ENCODE measurements around the gene ATP6V0E2.

The ATP6V0E2 gene

GRCh38 chr7:149838992-149839408 is 34.8 kb upstream of the ATP6V0E2 start:
- no peak for DNase-seq

GRCh38 chr7:149839933-149840332 is 33.8 kb upstream of the ATP6V0E2 start:
- no peak for DNase-seq

DNA sequence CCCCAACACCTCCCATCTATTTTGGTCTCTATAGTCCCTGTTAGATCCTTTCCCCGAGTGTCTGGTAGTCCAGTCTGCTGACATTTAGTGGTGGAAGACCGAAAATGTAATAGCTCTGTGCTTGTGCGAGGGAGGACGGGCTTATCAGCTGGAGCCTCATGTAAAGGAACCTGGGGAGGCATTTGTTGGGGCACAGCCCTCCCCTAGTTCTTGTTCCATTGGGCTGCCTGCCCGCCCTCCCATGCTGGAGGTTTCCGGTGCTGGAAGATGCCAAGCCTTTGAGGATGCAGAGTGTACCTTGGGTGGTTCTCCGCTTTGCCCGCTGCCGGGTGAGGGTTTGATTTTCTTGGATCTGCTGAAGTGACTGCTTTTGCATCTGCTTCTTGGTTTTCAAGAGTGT is 30.2 kb upstream of the ATP6V0E2 start:
- DNase-seq, result no peak

DNA sequence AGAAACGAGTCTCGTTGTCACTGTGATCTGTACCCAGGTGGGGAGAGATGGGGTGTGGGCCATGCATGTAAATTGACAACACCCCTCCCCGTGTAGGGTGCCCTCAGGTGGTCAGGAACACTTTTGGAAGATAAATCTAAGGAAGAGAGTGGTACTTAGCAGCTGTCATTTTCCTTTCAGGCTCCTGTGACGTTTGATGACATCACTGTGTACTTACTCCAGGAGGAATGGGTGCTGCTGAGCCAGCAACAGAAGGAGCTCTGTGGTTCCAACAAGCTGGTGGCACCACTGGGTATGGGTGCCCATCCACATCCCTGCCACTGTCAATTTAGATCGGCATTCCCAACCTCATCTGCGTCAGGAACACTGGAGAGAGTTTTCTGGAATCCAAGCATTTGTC is 29.3 kb upstream of the ATP6V0E2 start:
- DNase-seq, result no peak

DNA sequence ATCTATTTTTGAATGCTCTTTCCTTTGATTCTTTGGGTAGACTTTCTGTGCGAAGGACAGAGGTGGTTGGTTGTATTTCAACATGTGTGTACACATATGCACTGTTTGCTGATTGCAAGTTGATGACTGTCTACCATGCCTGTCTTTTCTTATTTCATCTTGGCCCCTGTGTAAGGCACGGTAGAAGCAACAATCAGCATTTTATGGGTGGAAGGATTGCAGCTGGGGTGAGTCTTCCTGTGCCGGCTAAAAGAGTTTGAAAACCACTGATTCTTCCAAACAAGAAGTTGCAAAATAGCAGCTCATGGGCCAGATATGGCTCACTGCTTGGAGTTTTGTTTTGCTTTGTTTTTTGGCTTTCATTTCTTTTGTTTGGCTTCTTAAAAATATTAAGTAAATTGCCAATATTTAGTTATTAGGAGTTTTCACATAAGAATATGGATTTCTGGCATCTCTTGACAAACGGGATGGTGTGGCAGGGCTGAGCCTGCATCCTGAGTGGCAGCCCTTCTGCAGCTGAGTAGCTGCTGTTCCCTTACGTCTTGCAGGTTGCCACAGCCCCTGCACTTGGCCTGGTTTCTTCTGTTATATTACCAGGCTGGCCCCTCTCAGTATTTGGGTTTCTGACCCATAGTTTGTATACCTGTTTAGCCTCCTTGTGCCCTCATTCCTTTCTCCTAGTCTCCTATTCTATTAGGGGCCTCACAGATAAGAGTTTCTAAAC is 28.4 kb upstream of the ATP6V0E2 start:
- DNase-seq, result no peak

- no peak for DNase-seq
These were observed 27.7 kb upstream of the ATP6V0E2 start for GRCh38 chr7:149846021-149846420.

- no peak for DNase-seq
These were observed 27.2 kb upstream of the ATP6V0E2 start for GRCh38 chr7:149846436-149847046.

DNA sequence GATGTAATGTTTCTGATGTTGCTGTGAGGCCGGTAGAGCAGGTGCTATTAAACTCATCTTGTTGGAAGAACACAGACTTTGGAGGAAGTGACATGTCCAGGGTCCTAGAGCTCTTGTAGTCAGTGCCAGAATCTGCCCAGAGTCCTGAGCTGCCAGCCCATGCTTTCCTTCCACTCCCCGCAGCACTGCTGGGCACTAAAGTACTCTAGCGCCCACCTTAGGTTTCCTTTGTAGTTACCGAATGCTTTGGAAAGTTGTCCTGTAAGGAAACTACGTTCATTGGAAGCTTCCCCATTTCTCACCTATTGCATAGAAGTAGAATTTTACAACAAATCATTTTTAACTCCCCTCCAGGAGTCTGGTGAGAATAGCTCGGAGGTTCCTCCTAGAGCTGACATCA is 24.6 kb upstream of the ATP6V0E2 start:
- DNase-seq, result no peak

DNA sequence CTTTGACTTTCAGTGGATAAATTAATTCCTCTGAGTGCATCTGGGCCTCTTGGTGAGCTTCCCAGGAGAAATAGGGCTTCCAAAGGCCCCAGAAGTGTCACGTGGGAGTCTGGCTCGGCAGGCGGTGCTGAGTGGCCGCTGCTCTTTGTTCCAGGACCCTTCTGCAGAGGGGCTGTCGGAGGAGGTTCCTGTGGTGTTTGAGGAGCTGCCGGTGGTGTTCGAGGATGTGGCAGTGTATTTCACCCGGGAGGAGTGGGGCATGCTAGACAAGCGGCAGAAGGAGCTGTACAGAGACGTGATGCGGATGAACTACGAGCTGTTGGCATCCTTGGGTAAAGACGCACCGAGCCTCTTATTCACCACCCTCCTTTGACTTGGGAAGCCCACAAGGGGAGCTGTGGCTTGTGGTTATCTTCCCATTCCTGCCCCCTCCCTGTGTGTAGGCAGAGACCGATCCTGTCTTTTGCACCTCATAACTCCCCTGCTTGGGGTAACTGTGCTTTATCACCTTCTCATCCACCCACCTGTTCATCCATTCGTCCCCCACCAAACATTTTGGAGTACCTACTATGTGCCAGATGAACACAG is 23.7 kb upstream of the ATP6V0E2 start:
- DNase-seq, result no peak

GRCh38 chr7:149850716-149851115 is 23.1 kb upstream of the ATP6V0E2 start:
- DNase-seq, result no peak

- no peak for DNase-seq
These were observed 22.3 kb upstream of the ATP6V0E2 start for GRCh38 chr7:149851449-149851848.

- DNase-seq, result no peak
These were observed 20.6 kb upstream of the ATP6V0E2 start for GRCh38 chr7:149853157-149853556.

DNA sequence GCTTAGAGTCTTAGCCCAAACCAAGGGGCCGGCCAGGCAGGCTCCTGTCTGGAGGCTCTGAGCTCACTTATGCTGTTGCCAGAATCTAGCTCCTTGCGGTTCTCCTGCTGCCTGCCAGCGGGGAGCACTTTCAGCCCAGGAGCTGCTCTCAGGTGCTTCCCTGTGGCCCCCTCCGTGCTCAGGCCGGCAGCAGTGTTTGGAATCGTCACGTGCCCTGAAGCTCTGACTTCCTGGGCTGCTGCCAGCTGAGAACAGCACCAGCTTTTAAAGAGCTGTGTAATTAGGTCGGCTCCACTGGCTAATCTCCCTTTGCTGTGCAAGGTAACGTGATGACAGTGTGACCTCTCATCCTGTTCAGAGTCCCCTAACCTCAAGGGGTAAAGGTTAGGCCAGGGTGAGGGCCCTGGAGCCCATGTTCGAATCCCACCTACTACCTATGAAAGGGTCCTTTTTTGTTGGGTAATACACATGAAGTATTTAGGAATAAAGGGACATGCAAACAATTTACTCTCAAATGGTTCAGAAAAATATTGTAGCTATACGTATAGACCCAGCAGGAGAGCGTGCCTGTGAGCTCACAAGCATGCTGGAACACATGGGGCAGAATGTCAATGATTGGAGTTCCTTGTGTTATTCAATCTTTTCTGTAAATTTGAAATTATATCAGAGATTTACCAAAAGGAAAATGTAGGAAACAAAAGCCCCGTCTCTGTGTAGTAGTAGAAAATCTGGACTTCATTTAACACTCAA is 19.0 kb upstream of the ATP6V0E2 start:
- DNase-seq, result peak; percentile 91

DNA sequence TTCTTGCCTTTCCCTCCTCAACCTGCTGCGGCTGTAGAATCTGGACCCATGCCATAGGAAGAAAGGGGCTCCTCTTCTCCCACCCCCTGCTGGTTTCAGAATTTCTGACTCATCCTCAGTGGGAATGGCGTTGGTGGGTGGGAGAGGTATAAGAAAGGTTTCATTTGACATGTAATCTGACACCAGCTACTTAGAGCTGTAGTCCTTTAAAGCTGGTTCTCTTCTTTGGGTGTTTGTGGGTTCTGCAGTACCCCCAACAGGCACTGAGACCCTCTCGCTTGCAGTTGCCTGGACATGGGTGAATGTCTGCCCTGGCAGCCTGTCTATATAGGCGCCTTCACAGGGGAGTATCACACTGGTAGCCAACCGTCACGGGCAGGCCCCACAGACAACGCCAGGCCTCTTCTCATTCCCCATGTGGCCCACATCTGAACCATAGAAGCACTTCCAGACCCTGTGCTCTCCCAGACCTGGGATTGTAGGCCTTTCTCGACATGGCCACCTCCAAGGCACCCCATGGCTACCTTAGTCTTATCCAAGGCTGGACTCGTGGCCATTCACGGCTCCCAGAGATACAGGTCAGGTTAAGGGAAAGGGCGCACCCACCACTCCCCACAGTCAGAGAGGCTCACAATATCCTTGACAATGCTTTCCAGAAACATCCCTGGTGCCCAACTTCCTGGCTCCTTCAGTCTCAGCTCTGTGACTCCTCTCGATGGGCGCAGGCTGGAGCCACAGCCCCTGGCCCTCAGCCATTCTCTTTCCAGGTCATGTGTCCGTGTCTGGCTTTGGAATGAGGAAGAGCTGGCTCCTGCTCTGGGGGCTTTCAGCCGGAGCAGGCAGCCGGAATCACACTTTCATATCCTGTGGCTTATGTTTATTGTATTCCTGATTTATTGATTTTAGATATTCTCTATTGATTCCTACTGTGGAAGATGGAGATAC is 18.1 kb upstream of the ATP6V0E2 start:
- DNase-seq, result no peak

DNA sequence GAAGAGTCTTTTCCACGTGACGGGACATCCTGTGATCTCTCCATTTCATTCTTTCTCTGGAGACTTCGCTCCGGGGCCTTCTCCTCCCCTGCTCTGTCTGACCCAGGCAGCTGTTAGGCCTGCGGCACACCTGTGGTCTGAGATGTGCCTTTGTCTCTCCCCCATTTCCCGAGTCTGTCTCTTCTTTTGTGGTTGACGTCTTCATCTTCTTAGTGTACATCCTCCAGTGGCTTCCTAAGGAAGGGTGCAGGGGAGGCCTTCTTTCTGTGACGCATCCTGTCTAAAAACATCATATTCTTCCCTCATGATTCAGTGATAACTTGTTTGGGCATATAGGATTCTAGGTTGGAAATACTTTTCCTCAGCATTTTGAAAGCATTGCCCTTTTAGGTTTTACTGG is 17.2 kb upstream of the ATP6V0E2 start:
- no peak for DNase-seq

- DNase-seq, result no peak
These were observed 14.4 kb upstream of the ATP6V0E2 start for GRCh38 chr7:149859369-149859768.

DNA sequence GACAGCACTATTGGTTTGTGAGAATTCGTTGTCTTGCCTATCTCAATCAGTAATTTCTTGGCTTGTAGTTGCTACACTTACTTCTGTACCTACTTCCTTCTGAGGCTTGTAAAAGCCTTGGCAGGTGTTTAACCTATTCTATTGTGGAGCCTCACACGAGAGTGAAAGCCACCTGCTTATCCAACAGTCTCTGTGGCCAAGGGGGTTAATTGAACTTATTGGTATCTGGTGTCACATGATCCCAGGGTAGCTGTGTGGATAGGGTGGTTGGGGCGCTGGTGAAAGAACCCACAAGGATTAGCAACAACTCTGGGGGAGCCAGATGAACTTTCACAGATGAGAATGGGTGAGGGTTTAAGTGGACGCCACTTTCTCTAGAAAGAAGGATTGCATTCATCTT is 13.9 kb upstream of the ATP6V0E2 start:
- no peak for DNase-seq

DNA sequence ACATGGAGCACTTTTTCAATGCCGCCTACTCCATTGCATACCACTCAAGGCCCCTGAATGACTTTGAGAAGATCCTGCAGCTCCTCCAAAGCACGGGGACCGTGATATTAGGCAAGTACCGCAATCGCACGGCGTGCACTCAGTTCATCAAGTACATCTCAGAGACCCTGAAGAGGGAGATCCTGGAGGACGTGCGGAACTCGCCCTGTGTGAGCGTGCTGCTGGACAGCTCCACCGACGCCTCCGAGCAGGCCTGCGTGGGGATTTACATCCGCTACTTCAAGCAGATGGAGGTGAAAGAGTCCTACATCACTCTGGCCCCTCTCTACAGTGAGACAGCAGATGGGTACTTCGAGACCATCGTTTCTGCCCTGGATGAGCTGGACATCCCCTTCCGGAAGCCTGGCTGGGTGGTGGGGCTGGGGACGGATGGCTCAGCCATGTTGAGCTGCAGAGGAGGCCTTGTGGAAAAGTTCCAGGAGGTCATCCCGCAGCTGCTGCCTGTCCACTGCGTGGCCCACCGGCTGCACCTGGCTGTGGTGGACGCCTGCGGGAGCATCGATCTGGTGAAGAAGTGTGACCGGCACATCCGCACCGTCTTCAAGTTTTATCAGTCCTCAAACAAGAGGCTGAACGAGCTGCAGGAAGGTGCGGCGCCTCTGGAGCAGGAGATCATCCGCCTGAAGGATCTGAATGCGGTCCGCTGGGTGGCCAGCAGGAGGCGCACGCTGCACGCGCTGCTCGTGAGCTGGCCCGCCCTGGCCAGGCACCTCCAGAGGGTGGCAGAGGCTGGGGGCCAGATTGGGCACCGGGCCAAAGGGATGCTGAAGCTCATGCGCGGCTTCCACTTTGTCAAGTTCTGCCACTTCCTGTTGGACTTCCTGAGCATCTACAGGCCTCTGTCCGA is 12.7 kb upstream of the ATP6V0E2 start:
- DNase-seq, result no peak

DNA sequence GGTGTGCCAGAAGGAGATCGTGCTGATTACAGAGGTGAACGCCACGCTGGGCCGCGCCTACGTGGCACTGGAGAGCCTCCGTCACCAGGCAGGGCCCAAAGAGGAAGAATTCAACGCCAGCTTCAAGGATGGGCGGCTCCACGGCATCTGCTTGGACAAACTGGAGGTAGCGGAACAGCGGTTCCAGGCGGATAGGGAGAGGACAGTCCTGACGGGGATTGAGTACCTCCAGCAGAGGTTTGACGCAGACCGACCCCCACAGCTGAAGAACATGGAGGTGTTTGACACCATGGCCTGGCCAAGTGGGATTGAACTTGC is 12.1 kb upstream of the ATP6V0E2 start:
- DNase-seq, result no peak

DNA sequence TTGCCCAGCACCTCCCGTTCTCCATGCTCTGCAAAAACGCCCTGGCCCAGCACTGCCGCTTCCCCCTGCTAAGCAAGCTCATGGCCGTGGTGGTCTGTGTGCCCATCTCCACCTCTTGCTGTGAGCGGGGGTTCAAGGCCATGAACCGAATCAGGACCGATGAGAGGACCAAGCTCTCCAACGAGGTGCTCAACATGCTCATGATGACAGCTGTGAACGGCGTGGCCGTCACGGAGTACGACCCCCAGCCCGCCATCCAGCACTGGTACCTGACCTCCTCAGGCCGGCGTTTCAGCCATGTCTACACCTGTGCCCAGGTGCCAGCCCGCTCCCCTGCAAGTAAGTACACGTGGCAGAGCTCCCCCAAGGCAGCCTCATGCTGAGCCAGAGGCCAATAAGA is 11.6 kb upstream of the ATP6V0E2 start:
- DNase-seq, result no peak

- DNase-seq, result no peak
These were observed 10.3 kb upstream of the ATP6V0E2 start for GRCh38 chr7:149863500-149863899.

- DNase-seq, result no peak
These were observed 9.7 kb upstream of the ATP6V0E2 start for GRCh38 chr7:149864023-149864422.
